OCI-LY3 (cell line): ENCODE results near the gene CLEC18B.
"Not testable (repeated sequence)": the region's sequence is repeated elsewhere in the genome, so short reads cannot be mapped to it uniquely, and the experiment has no call there.

Experiments used
- H2AFZ ChIP-seq: fragments of 200-600, 300-600 bp; shearing (Covaris generic); 2 replicates; pipeline ENCODE4 v1.6.0; 2014; ENCODE audit warnings: antibody characterized with exemption, low read depth, low read length
- H3K27ac ChIP-seq: fragments of 200-600, 300-600 bp; sonication (generic); 2 replicates; pipeline ENCODE4 v1.5.1; 2014; ENCODE audit warnings: mild to moderate bottlenecking, low read length, moderate library complexity, mixed read lengths
- H3K27me3 ChIP-seq: fragments of 200-600, 300-600 bp; sonication (generic); 2 replicates; pipeline ENCODE4 v1.6.1; 2014; ENCODE audit warnings: low read depth, low read length, mixed read lengths
- H3K36me3 ChIP-seq: fragments of 200-600, 300-600 bp; sonication (generic); replicated peaks from 2 replicates; pipeline ENCODE3; 2014; ENCODE audit warnings: low read depth, low read length, mixed read lengths
- H3K4me1 ChIP-seq: fragments of 300-600, 200-600 bp; sonication (generic); 2 replicates; pipeline ENCODE4 v1.6.1; 2014; ENCODE audit warnings: low read length, mixed read lengths
- H3K4me2 ChIP-seq: fragments of 200-600, 300-600 bp; sonication (generic); 2 replicates; pipeline ENCODE4 v1.6.1; 2014; ENCODE audit warnings: low read length, mixed read lengths
- H3K4me3 ChIP-seq: fragments of 300-600, 200-600 bp; sonication (generic); 2 replicates; pipeline ENCODE4 v1.5.1; 2014; ENCODE audit warnings: antibody characterized with exemption, mild to moderate bottlenecking, low read length, moderate library complexity
- H3K79me2 ChIP-seq: fragments of 300-600, 200-600 bp; shearing (Covaris generic); 2 replicates; pipeline ENCODE4 v1.6.1; 2014; ENCODE audit warnings: mild to moderate bottlenecking, low read length, mixed read lengths
- H3K9ac ChIP-seq: fragments of 300-600, 200-600 bp; shearing (Covaris generic); 2 replicates; pipeline ENCODE4 v1.6.0; 2014; ENCODE audit warnings: mild to moderate bottlenecking, low read length, moderate library complexity
- H3K9me3 ChIP-seq: fragments of 200-600, 300-600 bp; shearing (Covaris generic); 2 replicates; pipeline ENCODE4 v1.6.1; 2014; ENCODE audit warnings: low read length, mixed read lengths; ENCODE audit not compliant: insufficient read depth
- H4K20me1 ChIP-seq: fragments of 200-600, 300-600 bp; sonication (generic); 2 replicates; pipeline ENCODE4 v1.6.1; 2016; ENCODE audit warnings: low read length, mixed read lengths; ENCODE audit not compliant: insufficient read depth

The CLEC18B gene

GRCh38 chr16:74422086-74422485 lies 808 bp upstream of the CLEC18B start:
- not testable (repeated sequence) for H4K20me1 ChIP-seq, H3K4me2 ChIP-seq, H3K9me3 ChIP-seq, H3K79me2 ChIP-seq, H3K27ac ChIP-seq, H3K27me3 ChIP-seq, H2AFZ ChIP-seq, H3K36me3 ChIP-seq, H3K4me1 ChIP-seq, H3K9ac ChIP-seq, H3K4me3 ChIP-seq

- H3K4me2 ChIP-seq, H3K27ac ChIP-seq, H3K4me1 ChIP-seq, H3K9ac ChIP-seq, H3K9me3 ChIP-seq, H2AFZ ChIP-seq, H4K20me1 ChIP-seq, H3K79me2 ChIP-seq, H3K27me3 ChIP-seq, H3K4me3 ChIP-seq, H3K36me3 ChIP-seq: not testable (repeated sequence)
Measured at GRCh38 chr16:74421482-74421785, 156 bp upstream of the CLEC18B start.

GRCh38 chr16:74419811-74420210 lies 1.5 kb downstream of the CLEC18B start:
- H3K4me3 ChIP-seq, H3K36me3 ChIP-seq, H3K4me1 ChIP-seq, H3K27me3 ChIP-seq, H3K79me2 ChIP-seq, H2AFZ ChIP-seq, H4K20me1 ChIP-seq, H3K4me2 ChIP-seq, H3K27ac ChIP-seq, H3K9me3 ChIP-seq, H3K9ac ChIP-seq: not testable (repeated sequence)

- H3K9ac ChIP-seq, H2AFZ ChIP-seq, H3K36me3 ChIP-seq, H3K4me1 ChIP-seq, H3K79me2 ChIP-seq, H3K4me3 ChIP-seq, H4K20me1 ChIP-seq, H3K4me2 ChIP-seq, H3K9me3 ChIP-seq, H3K27me3 ChIP-seq, H3K27ac ChIP-seq: not testable (repeated sequence)
Measured at GRCh38 chr16:74417897-74418296, 3.4 kb downstream of the CLEC18B start.

- H3K4me1 ChIP-seq, H4K20me1 ChIP-seq, H3K4me2 ChIP-seq, H2AFZ ChIP-seq, H3K27me3 ChIP-seq, H3K36me3 ChIP-seq, H3K4me3 ChIP-seq, H3K9ac ChIP-seq, H3K79me2 ChIP-seq, H3K27ac ChIP-seq, H3K9me3 ChIP-seq: not testable (repeated sequence)
Measured at GRCh38 chr16:74413920-74414319, 7.4 kb downstream of the CLEC18B start.

GRCh38 chr16:74413485-74413884 lies 7.8 kb downstream of the CLEC18B start:
- H3K4me1 ChIP-seq, H3K27ac ChIP-seq, H3K4me2 ChIP-seq, H2AFZ ChIP-seq, H3K27me3 ChIP-seq, H3K36me3 ChIP-seq, H3K9me3 ChIP-seq, H3K79me2 ChIP-seq, H4K20me1 ChIP-seq, H3K9ac ChIP-seq, H3K4me3 ChIP-seq: not testable (repeated sequence)

- not testable (repeated sequence) for H3K9me3 ChIP-seq, H3K79me2 ChIP-seq, H3K27ac ChIP-seq, H3K4me2 ChIP-seq, H3K9ac ChIP-seq, H3K36me3 ChIP-seq, H2AFZ ChIP-seq, H3K4me1 ChIP-seq, H3K27me3 ChIP-seq, H4K20me1 ChIP-seq, H3K4me3 ChIP-seq
Measured at GRCh38 chr16:74412775-74413390, 8.4 kb downstream of the CLEC18B start.

GRCh38 chr16:74412138-74412774 lies 9.0 kb downstream of the CLEC18B start:
- not testable (repeated sequence) for H3K9ac ChIP-seq, H3K9me3 ChIP-seq, H3K4me2 ChIP-seq, H3K27me3 ChIP-seq, H3K36me3 ChIP-seq, H3K27ac ChIP-seq, H3K4me1 ChIP-seq, H3K79me2 ChIP-seq, H2AFZ ChIP-seq, H3K4me3 ChIP-seq, H4K20me1 ChIP-seq

GRCh38 chr16:74410981-74411380 lies 10.3 kb downstream of the CLEC18B start:
- H3K27ac ChIP-seq, H3K9me3 ChIP-seq, H3K36me3 ChIP-seq, H3K4me3 ChIP-seq, H3K79me2 ChIP-seq, H3K4me1 ChIP-seq, H3K9ac ChIP-seq, H2AFZ ChIP-seq, H4K20me1 ChIP-seq, H3K27me3 ChIP-seq, H3K4me2 ChIP-seq: not testable (repeated sequence)
